ENCODE results near the gene KCNQ5.

DNA sequence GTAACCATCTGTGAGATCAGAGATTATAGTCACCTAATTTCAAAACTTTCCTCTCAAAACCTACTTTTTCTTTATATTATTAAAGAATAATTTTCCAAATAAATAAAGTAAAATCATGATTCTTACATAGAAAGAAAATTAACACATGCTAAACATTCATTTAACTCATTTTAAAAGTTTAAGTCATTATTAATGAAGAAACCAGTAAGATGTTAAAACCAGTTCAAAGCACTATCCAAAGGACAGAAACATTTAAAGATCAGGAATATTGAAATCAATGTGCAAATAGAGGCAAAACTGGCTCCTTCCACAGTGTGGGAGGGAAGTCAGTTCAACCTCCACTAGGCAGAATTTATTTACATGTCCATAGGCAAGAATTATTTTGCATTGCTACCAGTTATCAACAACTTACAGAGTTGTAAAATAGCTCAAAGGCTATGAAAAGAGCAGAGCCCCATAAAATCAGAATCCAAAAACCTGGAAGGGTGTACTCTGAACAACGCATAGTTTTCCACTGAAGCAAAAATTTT, 456.5 kb downstream of the KCNQ5 start:
- TF ChIP-seq, protein P1, sequence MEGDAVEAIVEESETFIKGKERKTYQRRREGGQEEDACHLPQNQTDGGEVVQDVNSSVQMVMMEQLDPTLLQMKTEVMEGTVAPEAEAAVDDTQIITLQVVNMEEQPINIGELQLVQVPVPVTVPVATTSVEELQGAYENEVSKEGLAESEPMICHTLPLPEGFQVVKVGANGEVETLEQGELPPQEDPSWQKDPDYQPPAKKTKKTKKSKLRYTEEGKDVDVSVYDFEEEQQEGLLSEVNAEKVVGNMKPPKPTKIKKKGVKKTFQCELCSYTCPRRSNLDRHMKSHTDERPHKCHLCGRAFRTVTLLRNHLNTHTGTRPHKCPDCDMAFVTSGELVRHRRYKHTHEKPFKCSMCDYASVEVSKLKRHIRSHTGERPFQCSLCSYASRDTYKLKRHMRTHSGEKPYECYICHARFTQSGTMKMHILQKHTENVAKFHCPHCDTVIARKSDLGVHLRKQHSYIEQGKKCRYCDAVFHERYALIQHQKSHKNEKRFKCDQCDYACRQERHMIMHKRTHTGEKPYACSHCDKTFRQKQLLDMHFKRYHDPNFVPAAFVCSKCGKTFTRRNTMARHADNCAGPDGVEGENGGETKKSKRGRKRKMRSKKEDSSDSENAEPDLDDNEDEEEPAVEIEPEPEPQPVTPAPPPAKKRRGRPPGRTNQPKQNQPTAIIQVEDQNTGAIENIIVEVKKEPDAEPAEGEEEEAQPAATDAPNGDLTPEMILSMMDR (IDR thresholded peaks at IDR 0.05), result no peak
- no peak for TF ChIP-seq POLR2A (IDR thresholded peaks at IDR 0.05)
